GM23338 (cell line): ENCODE results near the gene BMPR1B.

ENCODE experiments used
- CREB1 ChIP-seq: fragments of 250-450 bp; sonication (Bioruptor Pico); IDR thresholded peaks from 2 replicates; pipeline ENCODE4 v1.5.0; 2020; ENCODE audit warnings: low read depth, mild to moderate bottlenecking, moderate library complexity
- CTCF ChIP-seq, 2 experiments: fragments of 200-600 bp in 1 of 2; sonication (generic) in 1 of 2; conservative IDR thresholded peaks; 2 replicates each; pipeline versions ENCODE4 v1.5.1 to v1.6.1; 2016 to 2017; ENCODE audit warnings: antibody characterized with exemption in 2 of 2, low read depth in 2 of 2, mild to moderate bottlenecking in 2 of 2, moderate library complexity in 1 of 2
- ETS1 ChIP-seq: IDR thresholded peaks from 2 replicates; pipeline ENCODE4 v1.6.1; 2016; ENCODE audit warnings: antibody characterized with exemption
- EZH2 ChIP-seq: fragments of 200-600 bp; sonication (generic); IDR thresholded peaks from one replicate; pipeline ENCODE4 v1.8.0; 2017; ENCODE audit warnings: antibody characterized with exemption, mild to moderate bottlenecking, low read depth; ENCODE audit not compliant: unreplicated experiment
- EZH2phosphoT487 ChIP-seq: fragments of 200-600 bp; sonication (generic); IDR thresholded peaks from one replicate; pipeline ENCODE4 v1.8.1; 2018; ENCODE audit warnings: antibody characterized with exemption; ENCODE audit not compliant: unreplicated experiment
- JUNB ChIP-seq: IDR thresholded peaks from one replicate; pipeline ENCODE4 v1.6.1; 2016; ENCODE audit warnings: antibody characterized with exemption; ENCODE audit not compliant: unreplicated experiment
- POLR2AphosphoS5 ChIP-seq: IDR thresholded peaks from 2 replicates; pipeline ENCODE4 v1.6.1; 2016; ENCODE audit warnings: antibody characterized with exemption, low read depth
- REST ChIP-seq: IDR thresholded peaks from one replicate; pipeline ENCODE4 v1.6.1; 2018; ENCODE audit warnings: antibody characterized with exemption; ENCODE audit not compliant: unreplicated experiment
- ZNF114 ChIP-seq: fragments of 250-450 bp; sonication (Bioruptor Pico); IDR thresholded peaks from 2 replicates; pipeline ENCODE4 v1.5.0; 2020; ENCODE audit warnings: mild to moderate bottlenecking, moderate library complexity
- ZNF462 ChIP-seq: fragments of 250-450 bp; sonication (Bioruptor Pico); IDR thresholded peaks from 2 replicates; pipeline ENCODE4 v1.5.0; 2020; ENCODE audit warnings: mild to moderate bottlenecking, moderate library complexity

- TF ChIP-seq REST (no peak), CTCF (conservative IDR thresholded peaks at IDR 0.05; ENCODE audit: low read depth in 2 of 2) (no peak), EZH2phosphoT487 (no peak), EZH2 (no peak), POLR2AphosphoS5 (no peak), ETS1 (no peak), CREB1 (CRISPR knock-in tag) (no peak), JUNB (no peak), ZNF462 (CRISPR knock-in tag) (no peak), ZNF114 (no peak)
Observed at GRCh38 chr4:94856030-94856429, 98.3 kb downstream of the BMPR1B start.
